Measurements from ENCODE around the gene INPP1. TPM values are rescaled to one million over a fixed set of nuclear protein-coding genes. Genes with fewer than 3 reads are reported as not detected.

Gene INPP1
- polyA plus RNA-seq, 1 donor: 18.6 TPM

- DNase-seq: no peak
Measured at GRCh38 chr2:190361572-190361971, 18.2 kb downstream of the INPP1 start.

- DNase-seq: no peak
Measured at GRCh38 chr2:190362894-190363293, 19.5 kb downstream of the INPP1 start.

- no peak for DNase-seq
Measured at GRCh38 chr2:190365499-190366204, 22.3 kb downstream of the INPP1 start.

GRCh38 chr2:190366248-190366753 is 22.9 kb downstream of the INPP1 start:
- no peak for DNase-seq

- no peak for DNase-seq
Measured at GRCh38 chr2:190367091-190367490, 23.7 kb downstream of the INPP1 start.

- no peak for DNase-seq
Measured at GRCh38 chr2:190369635-190370034, 26.2 kb downstream of the INPP1 start.

GRCh38 chr2:190376083-190376482 is 32.7 kb downstream of the INPP1 start:
- no peak for DNase-seq

GRCh38 chr2:190376591-190377245 is 33.3 kb downstream of the INPP1 start:
- DNase-seq: no peak

- DNase-seq: no peak
Measured at GRCh38 chr2:190378880-190379237, 35.5 kb downstream of the INPP1 start.

GRCh38 chr2:190379249-190379964 is 36.0 kb downstream of the INPP1 start:
- DNase-seq: no peak

- no peak for DNase-seq
Measured at GRCh38 chr2:190380962-190381412, 37.6 kb downstream of the INPP1 start.

GRCh38 chr2:190382851-190383250 is 39.5 kb downstream of the INPP1 start:
- peak; percentile 60 for DNase-seq

- no peak for DNase-seq
Measured at GRCh38 chr2:190387422-190387821, 44.0 kb downstream of the INPP1 start.

- no peak for DNase-seq
Measured at GRCh38 chr2:190396271-190396670, 52.9 kb downstream of the INPP1 start.

GRCh38 chr2:190402986-190403603 is 59.7 kb downstream of the INPP1 start:
- DNase-seq: no peak

GRCh38 chr2:190404487-190404886 is 61.1 kb downstream of the INPP1 start:
- no peak for DNase-seq

- DNase-seq: no peak
Measured at GRCh38 chr2:190405070-190405469, 61.7 kb downstream of the INPP1 start.

GRCh38 chr2:190405995-190406394 is 62.6 kb downstream of the INPP1 start:
- no peak for DNase-seq

- DNase-seq: no peak
Measured at GRCh38 chr2:190406805-190407204, 63.4 kb downstream of the INPP1 start.

GRCh38 chr2:190407246-190407661 is 63.9 kb downstream of the INPP1 start:
- peak; percentile 13 for DNase-seq

GRCh38 chr2:190407662-190408537 is 64.5 kb downstream of the INPP1 start, which contains the start of gene MFSD6:
TSS of gene MFSD6 (plus strand) at chr2:190408355. CDS start at chr2:190436030, 27,675 bp downstream.
- DNase-seq: peak; percentile 30
